HG02943 (cell line): ENCODE data around the gene UBASH3A.

Source experiments
- ATAC-seq: cut with Tn5 transposase; IDR thresholded peaks from one replicate; pipeline ENCODE4 v1.9.1; 2021; ENCODE audit warnings: mild to moderate bottlenecking, low read depth, moderate library complexity; ENCODE audit not compliant: unreplicated experiment

UBASH3A gene

DNA sequence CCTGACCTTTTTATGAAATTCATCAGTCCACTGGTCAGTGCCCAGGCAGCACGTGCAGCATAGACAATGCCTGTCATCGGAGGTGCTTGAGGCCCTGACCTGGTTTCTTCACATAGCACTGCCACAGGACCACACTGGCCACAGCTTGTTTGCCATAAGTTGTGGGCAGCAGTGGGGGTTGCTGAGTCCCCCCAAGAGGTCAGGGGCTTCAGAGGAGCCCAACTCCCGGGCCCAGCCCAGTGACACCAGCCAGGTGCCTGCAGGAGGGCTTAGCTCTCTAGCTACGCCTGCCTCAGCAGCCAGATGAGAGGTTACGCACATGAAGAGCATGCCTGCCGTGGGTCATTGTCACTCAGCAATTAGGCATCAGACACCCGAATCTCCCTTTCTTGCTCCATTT lies 41.6 kb downstream of the UBASH3A start:
- no peak for ATAC-seq

DNA sequence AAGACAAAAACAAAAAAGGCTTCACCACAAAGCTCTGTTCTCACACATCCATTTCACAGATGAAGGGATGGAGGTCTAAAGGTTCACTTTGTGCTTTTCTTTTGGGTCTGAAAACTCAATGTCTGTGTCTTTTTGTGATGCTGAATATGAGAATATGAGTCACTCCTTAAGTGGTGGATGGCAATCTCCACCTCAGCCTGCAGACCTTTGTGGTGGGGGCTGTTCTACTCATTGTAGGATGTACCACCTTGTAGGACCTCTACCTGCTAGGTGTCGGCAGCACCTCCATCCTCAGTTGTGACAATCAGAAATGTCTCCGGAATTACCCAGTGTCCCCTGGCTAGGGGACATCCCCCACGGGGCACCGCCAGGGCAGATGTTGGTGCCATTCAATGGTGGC lies 42.8 kb downstream of the UBASH3A start:
- ATAC-seq, result no peak

GRCh38 chr21:42447182-42447581 lies 43.5 kb downstream of the UBASH3A start:
- ATAC-seq, result no peak

DNA sequence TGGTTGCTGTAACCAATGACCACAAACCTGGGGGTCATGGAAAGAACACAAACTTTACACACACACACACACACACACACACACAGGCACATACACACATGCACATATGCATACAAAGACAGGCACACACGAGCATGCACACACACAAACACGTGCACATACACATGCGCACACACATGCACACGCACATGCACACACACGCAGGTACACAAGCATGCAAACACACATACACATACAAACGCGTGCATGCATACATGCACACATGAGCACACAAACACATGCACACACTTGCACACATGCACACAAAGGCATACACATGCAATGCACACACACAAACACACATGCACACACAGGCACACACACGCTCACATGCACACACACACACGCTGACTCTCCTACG lies 44.0 kb downstream of the UBASH3A start:
- ATAC-seq, result no peak

DNA sequence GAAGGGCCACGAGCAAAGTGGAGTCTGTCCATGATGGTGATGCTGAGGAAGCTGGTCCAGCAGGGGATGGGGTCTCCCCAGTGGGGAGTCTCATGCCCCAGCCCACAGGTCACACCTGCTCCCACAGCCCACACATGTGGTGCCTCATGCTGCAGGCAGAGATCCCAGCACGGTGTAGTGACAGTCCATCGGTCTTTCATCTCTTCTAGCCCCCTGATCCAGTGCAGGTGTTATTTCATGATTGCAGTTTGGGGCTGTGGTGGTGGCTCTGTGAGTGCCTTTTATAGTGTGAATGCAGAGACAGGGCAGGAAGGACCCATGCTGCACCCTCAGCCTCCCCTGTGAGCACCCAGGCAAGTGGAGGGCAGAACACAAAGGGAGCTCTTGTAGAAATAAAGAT lies 45.0 kb downstream of the UBASH3A start:
- no peak for ATAC-seq

GRCh38 chr21:42451941-42452340 lies 48.2 kb downstream of the UBASH3A start:
- ATAC-seq, result no peak

DNA sequence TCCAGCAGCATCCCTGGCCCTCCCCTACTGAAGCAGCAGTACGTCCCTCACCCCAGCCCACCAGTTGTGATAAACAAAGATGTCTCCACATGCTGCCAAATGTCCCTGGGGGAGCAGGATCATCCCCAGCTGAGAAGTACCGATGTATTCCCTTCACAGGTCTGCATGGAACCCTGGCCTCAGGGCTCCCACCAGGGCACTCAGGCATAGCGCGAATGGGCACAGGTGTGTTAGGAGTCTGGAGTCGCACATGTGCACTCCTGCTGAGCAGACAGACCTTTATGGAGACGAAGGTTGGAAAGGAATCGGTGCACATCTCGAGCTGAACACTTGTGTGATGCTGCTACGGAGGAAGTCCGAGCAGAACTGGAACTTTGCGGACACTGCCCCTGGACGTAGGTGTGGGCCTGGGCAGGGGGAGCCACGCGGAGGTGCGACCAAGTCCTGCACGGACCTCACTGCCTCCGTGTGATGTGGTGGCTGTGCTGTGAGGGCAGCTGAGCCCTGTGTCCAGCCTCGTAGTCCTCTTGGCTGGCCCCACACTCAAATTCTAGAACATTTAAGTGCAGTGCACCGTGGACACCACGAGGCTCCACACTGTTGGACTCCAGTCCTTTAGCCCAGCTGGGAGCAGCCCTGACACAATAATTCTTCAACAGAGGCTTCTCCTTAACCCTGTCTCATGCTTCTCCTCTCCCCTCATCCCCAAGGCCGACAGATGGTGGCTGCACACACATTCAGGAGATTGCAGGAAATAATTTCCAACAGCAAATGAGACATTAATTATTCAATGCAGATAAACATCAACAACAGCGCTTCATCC lies 48.9 kb downstream of the UBASH3A start:
- ATAC-seq, result no peak

GRCh38 chr21:42453224-42453985 lies 49.7 kb downstream of the UBASH3A start:
- no peak for ATAC-seq

DNA sequence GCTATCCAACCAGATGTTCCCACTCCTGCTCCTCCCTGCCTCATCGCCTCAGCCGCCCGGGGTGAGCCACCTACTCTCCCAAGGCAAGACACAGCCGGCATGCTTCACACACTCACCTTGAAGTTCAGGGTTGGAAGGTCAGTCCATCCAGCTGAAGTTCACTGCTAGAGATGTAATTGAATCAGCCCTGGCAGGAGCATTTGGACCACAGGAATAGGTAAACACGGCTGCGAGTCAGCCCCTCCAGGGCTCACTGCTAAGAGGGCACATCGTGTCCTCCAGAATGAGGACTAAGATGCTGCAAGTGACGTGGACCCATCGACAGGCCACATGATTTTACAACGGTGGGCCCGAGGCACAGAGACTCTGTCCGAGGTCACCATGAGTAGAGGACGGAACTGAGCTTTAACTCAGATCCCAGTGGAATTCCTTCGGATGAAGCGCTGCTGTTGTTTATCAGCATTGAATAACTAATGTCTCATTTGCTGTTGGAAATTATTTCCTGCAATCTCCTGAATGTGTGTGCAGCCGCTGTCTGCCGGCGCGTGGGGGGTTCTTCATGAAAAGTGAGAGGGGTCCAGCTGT lies 50.4 kb downstream of the UBASH3A start:
- ATAC-seq, result no peak

DNA sequence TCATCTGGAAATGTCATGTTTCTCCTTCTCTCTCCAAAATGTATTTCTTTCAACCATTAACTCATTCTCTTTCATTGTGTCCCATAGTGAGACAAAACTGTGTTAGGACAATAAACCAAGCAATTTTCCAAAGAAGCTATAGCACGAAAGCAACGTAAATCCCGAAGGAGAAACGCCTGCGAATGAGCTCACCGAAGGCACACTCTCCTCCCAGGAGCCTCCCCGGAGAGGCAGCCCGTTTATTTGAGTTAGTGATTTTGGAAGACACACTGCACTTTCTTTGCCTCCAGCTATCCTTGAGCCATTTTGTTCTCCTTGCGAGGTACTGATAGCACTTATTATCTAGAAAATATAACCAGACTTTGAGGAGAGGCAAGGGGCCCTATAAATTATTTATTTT lies 51.1 kb downstream of the UBASH3A start:
- no peak for ATAC-seq

DNA sequence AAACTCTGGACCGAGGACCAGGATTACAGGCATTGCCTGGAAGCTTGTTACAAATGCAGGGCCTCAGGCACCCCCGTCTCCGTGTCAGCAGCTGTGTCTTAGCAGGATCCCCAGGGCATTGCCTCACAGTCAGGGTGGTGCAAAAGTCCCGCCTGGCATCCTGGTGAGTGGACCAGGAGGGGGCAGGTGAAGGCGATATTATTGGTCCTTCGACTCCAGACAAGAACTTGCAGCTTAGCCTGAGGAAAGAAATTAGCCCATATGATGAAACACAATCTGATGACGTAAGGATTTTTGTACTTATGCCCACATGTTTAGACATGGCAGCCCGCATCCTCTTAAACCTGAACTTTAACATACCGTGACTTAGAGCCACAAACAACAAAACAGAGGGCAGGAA lies 51.5 kb downstream of the UBASH3A start:
- no peak for ATAC-seq

DNA sequence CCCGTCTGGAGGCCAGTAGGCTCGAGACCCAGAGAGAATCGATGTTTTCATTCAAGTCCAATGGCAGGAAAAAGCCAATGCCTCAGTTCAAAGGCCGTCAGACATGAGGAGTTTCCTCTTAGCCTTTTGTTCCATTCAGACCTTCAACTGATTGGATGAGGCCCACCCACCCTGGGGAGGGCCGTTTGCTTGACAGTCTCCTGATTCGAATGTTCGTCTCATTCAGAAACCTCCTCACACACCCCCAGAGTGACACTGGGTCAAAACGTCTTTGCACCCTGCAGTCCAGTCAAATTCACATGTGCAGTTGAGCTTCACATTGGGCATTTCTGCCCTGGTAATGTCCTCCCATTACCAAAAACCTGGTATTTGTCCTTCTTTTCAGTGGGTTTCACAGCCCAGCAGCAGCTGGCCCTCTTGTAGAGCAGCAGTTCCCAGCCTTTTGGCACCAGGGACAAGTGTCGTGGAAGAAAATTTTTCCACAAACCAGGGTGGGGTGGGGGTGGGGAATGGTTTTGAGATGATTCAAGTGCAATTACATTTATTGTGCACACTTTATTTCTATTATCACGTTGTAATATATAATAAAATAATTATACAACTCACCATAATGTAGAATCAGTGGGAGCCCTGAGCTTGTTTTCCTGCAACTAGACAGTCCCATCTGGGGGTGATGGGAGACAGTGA lies 52.2 kb downstream of the UBASH3A start:
- ATAC-seq, result no peak

DNA sequence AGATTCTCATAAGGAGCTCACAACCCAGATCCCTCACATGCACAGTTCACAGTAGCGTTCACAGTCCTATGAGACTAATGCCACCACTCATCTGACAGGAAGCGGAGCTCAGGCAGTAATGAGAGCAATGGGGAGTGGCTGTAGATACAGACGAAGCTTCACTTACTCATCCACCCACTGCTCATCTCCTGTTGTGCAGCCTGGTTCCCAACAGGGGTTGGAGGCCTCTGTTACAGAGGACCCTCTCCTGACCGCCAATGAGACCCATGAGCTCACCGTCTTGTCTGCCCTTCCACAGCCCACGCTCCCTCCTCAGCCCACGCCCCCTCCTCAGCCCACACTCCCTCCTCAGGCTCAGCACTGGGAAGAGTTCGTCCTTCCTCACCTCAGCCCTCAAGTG lies 52.8 kb downstream of the UBASH3A start:
- no peak for ATAC-seq

GRCh38 chr21:42459082-42459460 lies 55.4 kb downstream of the UBASH3A start:
- no peak for ATAC-seq

DNA sequence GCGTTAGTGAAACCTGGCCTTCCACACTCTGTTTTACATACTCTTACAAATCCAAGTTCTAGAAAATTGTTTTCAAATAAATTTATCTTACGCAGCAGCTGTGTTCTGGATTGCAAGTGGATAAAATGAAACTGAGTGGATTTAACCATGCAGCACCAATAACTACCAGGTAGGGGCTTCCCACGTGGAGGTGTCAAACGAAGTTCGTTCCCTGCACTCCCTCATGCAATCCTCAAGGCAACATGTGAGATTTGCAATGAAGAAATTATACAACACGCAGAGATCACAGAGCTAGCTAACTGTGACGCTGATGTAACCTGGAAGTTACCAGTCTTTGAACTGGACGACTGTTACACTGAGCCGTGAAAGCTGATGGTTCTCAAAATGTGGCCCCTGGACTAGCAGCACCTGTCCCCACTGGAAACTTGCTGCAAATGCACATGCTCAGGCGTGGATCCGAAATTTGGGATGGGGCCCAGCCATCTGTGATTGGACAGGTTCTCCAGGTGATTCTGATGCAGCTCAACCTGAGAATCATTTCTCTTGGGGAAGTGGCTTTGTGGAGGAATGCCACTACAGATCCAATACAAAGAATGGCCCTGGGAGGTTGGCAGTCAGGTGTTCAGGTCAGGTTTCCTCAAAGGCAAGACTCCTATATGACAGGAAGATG lies 56.0 kb downstream of the UBASH3A start:
- ATAC-seq, result no peak

- ATAC-seq, result no peak
These were observed 56.9 kb downstream of the UBASH3A start for GRCh38 chr21:42460391-42461184.

GRCh38 chr21:42461185-42461520 lies 57.5 kb downstream of the UBASH3A start:
- ATAC-seq, result no peak

DNA sequence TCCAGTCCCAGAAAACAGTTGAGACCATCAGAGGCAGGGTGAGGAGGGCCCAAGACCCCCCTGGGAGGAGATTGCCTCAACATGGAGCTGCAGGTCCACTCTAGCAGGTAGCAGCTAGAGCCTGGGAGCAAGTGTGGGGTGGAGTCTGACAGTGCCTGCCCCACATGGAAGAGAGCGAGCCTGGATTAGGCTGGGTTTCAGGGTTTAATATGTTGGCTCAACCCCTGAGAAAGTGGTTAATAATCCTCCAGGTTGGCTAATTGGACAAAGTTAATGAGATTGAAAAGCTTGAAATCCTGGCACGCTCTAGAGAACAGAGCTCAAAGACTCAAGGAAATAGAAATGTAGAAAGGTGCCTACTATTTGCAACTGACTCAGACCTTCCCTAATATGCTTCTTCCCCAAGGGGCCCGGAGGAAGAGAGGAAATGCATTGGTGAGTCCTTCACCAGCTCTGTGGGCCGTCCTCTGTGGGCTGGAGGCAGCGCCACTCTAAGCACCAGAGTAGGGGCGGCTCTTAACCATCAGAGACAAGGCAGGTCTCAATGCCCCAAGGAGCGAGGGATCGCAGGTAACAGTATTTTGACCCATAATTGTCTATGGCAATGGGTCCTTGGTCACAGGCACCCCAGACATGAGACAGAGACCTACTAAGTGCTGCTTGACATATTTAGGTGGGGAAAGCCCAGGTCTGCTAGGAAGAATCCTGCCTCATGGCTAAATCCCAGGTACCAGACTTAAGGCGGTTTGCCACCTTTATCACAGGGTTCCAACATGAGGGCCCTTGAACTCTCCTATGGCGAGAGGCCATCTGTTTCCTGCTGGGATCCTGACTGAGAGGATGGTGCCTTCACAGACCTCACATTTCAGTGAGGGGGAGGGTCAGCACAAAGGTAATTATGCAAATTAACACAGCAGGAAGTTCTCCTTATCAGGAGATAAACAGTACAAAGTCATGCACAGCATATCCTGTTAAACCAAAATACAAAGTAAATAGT lies 58.5 kb downstream of the UBASH3A start:
- no peak for ATAC-seq
